Parathyroid adenoma (tissue), 2 donors: ENCODE results near the gene SEMA3A.
A peak's percentile ranks its signal among the peaks of the same experiment; 100 is the strongest.

Experiments used
- H2AFZ ChIP-seq: fragments of 300-600 bp; sonication (generic); one replicate; pipeline ENCODE4 v1.7.0; 2017; ENCODE audit warnings: antibody characterized with exemption, mild to moderate bottlenecking
- H3K27ac ChIP-seq: fragments of 300-600 bp; sonication (generic); one replicate; pipeline ENCODE4 v1.7.0; 2017
- H3K27me3 ChIP-seq: fragments of 300-600 bp; sonication (generic); one replicate; pipeline ENCODE4 v1.7.0; 2017; ENCODE audit warnings: low read length; ENCODE audit not compliant: control insufficient read depth, insufficient read depth
- H3K36me3 ChIP-seq: fragments of 300-600 bp; sonication (generic); one replicate; pipeline ENCODE4 v1.7.0; 2017; ENCODE audit warnings: low read length; ENCODE audit not compliant: control insufficient read depth, insufficient read depth
- H3K4me1 ChIP-seq: fragments of 300-600 bp; sonication (generic); one replicate; pipeline ENCODE4 v1.7.0; 2017; ENCODE audit warnings: control low read depth
- H3K4me2 ChIP-seq: fragments of 300-600 bp; sonication (generic); one replicate; pipeline ENCODE4 v1.7.0; 2017; ENCODE audit warnings: low read length
- H3K4me3 ChIP-seq: fragments of 300-600 bp; sonication (generic); one replicate; pipeline ENCODE4 v1.7.0; 2017; ENCODE audit warnings: low read depth, low read length
- H3K79me2 ChIP-seq: fragments of 300-600 bp; sonication (generic); one replicate; pipeline ENCODE4 v1.7.0; 2017; ENCODE audit warnings: control low read depth
- H3K9ac ChIP-seq: fragments of 300-600 bp; sonication (generic); one replicate; pipeline ENCODE4 v1.7.0; 2017; ENCODE audit warnings: mild to moderate bottlenecking
- H3K9me3 ChIP-seq: fragments of 300-600 bp; sonication (generic); one replicate; pipeline ENCODE4 v1.7.0; 2017; ENCODE audit warnings: low read length; ENCODE audit not compliant: control insufficient read depth
- CTCF ChIP-seq: fragments of 300-600 bp; sonication (generic); IDR thresholded peaks from one replicate; pipeline ENCODE4 v1.7.0; 2017; ENCODE audit warnings: antibody characterized with exemption, mild to moderate bottlenecking
- donor health status: primary hyperparathyroidism.

The SEMA3A gene

GRCh38 chr7:84202855-84203254 lies 8.3 kb upstream of the SEMA3A start:
- Histone ChIP-seq H3K4me2 (no peak overlapping the region), H3K27ac (no peak overlapping the region), H3K36me3 (no peaks in the 10 kb centered on the region), H3K79me2 (no peaks in the 10 kb centered on the region), H3K4me1 (no peaks in the 10 kb centered on the region), H3K9me3 (no peaks in the 10 kb centered on the region), H3K27me3 (no peaks in the 10 kb centered on the region), H2AFZ (no peak overlapping the region), H3K4me3 (no peak overlapping the region), H3K9ac (no peak overlapping the region)
- no peak for TF ChIP-seq CTCF

- Histone ChIP-seq H3K27me3 (no peaks in the 10 kb centered on the region), H2AFZ (no peak overlapping the region), H3K9me3 (no peaks in the 10 kb centered on the region), H3K27ac (no peak overlapping the region), H3K4me3 (no peak overlapping the region), H3K36me3 (no peaks in the 10 kb centered on the region), H3K4me1 (no peaks in the 10 kb centered on the region), H3K4me2 (no peak overlapping the region), H3K79me2 (no peaks in the 10 kb centered on the region), H3K9ac (no peak overlapping the region)
- TF ChIP-seq CTCF: no peak
These were observed 6.3 kb upstream of the SEMA3A start for GRCh38 chr7:84200859-84201258.

- Histone ChIP-seq H3K4me2 (no peak overlapping the region), H3K9me3 (no peaks in the 10 kb centered on the region), H3K79me2 (no peaks in the 10 kb centered on the region), H3K27ac (no peak overlapping the region), H2AFZ (no peak overlapping the region), H3K9ac (no peak overlapping the region), H3K36me3 (no peaks in the 10 kb centered on the region), H3K27me3 (no peaks in the 10 kb centered on the region), H3K4me1 (no peaks in the 10 kb centered on the region), H3K4me3 (no peak overlapping the region)
- TF ChIP-seq CTCF: no peak
These were observed 4.6 kb upstream of the SEMA3A start for GRCh38 chr7:84199216-84199615.

- H3K79me2 ChIP-seq: no peaks in the 10 kb centered on the region
- no peaks in the 10 kb centered on the region for H3K9me3 ChIP-seq
- peak overlapping the region; percentile 19 for H3K4me3 ChIP-seq
- no peak for TF ChIP-seq CTCF
- H3K27me3 ChIP-seq: no peaks in the 10 kb centered on the region
- H3K36me3 ChIP-seq: no peaks in the 10 kb centered on the region
- no peaks in the 10 kb centered on the region for H3K4me1 ChIP-seq
- no peak overlapping the region for H3K27ac ChIP-seq
- no peak overlapping the region for H2AFZ ChIP-seq
- H3K4me2 ChIP-seq: peak overlapping the region; percentile 12
- H3K9ac ChIP-seq: no peak overlapping the region
These were observed 1.5 kb upstream of the SEMA3A start for GRCh38 chr7:84196084-84196503.

- Histone ChIP-seq H3K27me3 (no peaks in the 10 kb centered on the region), H3K4me2 (peak overlapping the region; percentile 82), H3K36me3 (no peaks in the 10 kb centered on the region), H3K9me3 (no peaks in the 10 kb centered on the region), H3K4me3 (peak overlapping the region; percentile 73), H3K4me1 (no peaks in the 10 kb centered on the region), H3K27ac (no peak overlapping the region), H3K9ac (no peak overlapping the region), H2AFZ (no peak overlapping the region), H3K79me2 (no peaks in the 10 kb centered on the region)
- no peak for TF ChIP-seq CTCF
These were observed 889 bp upstream of the SEMA3A start for GRCh38 chr7:84195295-84196060.
